Measurements from ENCODE around the gene SLC5A10.

SLC5A10 gene

DNA sequence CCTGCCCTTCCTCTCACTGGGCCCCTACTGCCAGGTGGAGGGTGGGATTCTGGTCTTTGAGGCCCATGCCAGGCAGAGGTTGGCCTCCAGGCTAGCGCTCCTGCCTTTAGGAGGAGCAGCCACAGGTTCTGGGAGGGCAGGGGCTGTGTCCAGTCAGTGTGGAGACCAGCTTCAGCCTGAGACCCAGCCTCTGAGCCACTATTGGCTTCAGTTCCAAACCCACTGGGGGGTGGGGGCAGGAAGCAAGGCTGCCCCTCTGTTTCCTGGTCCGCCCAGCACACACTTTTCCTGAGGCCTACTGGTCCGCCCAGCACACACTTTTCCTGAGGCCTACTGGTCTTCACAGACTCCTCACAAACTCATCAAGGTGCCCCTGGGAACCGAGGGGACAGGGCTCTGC is 16.4 kb downstream of the SLC5A10 start:
- no peak for TF ChIP-seq CTCF (IDR thresholded peaks at IDR 0.05; ENCODE audit: low read depth, low read length, missing control alignments)
- DNase-seq (ENCODE audit: low read depth) = no peak

GRCh38 chr17:18968945-18969887 is 17.3 kb downstream of the SLC5A10 start:
- no peak for TF ChIP-seq CTCF (IDR thresholded peaks at IDR 0.05; ENCODE audit: low read depth, low read length, missing control alignments)
- no peak for DNase-seq (ENCODE audit: low read depth)
- no peak overlapping the region for H3K4me3 ChIP-seq (ENCODE audit: low read depth, low read length)
- in situ Hi-C loops (cut with HindIII; ENCODE audit: low sequenced_read_pairs) = no loop called here

More for the DNA sequence above, 16.4 kb downstream of the SLC5A10 start:
- in situ Hi-C loops (cut with HindIII; ENCODE audit: low sequenced_read_pairs) = no loop called here
- no peak overlapping the region for H3K4me3 ChIP-seq (ENCODE audit: low read depth, low read length)

DNA sequence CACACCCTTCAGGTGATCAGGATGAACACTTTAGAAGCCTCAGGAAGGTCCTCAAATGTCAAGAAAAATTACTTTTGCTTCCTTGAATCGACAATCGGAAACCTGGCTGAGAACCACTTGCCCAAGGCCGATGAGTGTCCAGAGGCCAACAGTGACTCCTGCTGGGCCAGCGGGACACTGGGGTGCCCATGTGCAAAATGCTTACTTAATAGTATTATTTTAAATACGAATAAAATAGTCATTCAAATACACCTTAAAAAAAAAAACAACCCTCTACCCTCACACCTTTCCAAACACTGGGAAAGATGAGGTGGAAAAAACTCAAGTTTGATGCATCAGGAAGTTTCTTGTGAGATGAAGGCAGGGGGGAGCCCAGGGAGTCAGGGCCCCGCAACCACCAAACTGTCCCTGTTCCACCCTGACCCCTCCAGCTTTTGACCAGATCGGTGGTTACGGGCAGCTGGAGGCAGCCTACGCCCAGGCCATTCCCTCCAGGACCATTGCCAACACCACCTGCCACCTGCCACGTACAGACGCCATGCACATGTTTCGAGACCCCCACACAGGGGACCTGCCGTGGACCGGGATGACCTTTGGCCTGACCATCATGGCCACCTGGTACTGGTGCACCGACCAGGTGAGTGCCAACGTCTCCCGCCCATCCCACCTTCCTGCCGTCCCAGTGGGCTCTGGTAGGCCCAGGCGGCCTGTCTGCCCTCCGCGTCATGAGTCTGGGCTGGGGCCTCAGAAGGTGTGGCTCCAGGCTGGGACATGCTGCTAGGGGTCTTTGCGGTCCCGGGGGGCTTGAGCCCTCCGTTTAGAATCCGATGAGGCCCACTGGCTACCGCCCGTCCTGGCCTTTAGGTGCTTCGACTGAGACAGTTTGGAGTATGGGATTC is 18.9 kb downstream of the SLC5A10 start:
- no peak for DNase-seq (ENCODE audit: low read depth)
- TF ChIP-seq CTCF (IDR thresholded peaks at IDR 0.05; ENCODE audit: low read depth, low read length, missing control alignments) = no peak
- H3K4me3 ChIP-seq (ENCODE audit: low read depth, low read length) = no peak overlapping the region
- in situ Hi-C loops (cut with HindIII; ENCODE audit: low sequenced_read_pairs) = no loop called here

GRCh38 chr17:18971801-18972200 is 19.8 kb downstream of the SLC5A10 start:
- TF ChIP-seq CTCF (IDR thresholded peaks at IDR 0.05; ENCODE audit: low read depth, low read length, missing control alignments) = no peak
- H3K4me3 ChIP-seq (ENCODE audit: low read depth, low read length) = no peak overlapping the region
- DNase-seq (ENCODE audit: low read depth) = no peak
- in situ Hi-C loops (cut with HindIII; ENCODE audit: low sequenced_read_pairs) = no loop called here

- in situ Hi-C loops (cut with HindIII; ENCODE audit: low sequenced_read_pairs) = no loop called here
- no peak overlapping the region for H3K4me3 ChIP-seq (ENCODE audit: low read depth, low read length)
- no peak for TF ChIP-seq CTCF (IDR thresholded peaks at IDR 0.05; ENCODE audit: low read depth, low read length, missing control alignments)
- no peak for DNase-seq (ENCODE audit: low read depth)
Observed at GRCh38 chr17:18974407-18975149, 22.6 kb downstream of the SLC5A10 start.

DNA sequence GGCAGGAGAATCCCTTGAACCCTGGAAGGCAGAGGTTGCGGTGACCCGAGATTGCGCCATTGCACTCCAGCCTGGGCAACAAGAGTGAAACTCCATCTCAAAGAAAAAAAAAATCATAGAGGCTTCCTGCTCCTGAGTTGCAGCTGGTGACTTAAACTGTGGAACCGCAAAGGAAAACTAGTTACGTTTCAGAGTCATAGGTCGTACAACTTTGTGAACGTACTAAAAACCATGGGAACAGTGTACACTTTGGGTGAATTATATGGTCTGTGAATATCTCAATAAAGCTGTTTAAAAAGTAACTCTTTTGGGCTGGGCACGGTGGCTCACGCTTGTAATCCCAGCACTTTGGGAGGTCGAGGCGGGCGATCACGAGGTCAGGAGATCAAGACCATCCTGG is 23.6 kb downstream of the SLC5A10 start:
- in situ Hi-C loops (cut with HindIII; ENCODE audit: low sequenced_read_pairs) = no loop called here
- DNase-seq (ENCODE audit: low read depth) = no peak
- no peak for TF ChIP-seq CTCF (IDR thresholded peaks at IDR 0.05; ENCODE audit: low read depth, low read length, missing control alignments)
- H3K4me3 ChIP-seq (ENCODE audit: low read depth, low read length) = no peak overlapping the region

Measured in astrocyte of the cerebellum (primary cell).